CD14-positive monocyte (primary cell): Measurements from ENCODE around the gene MYCBP. TPM values are rescaled to one million over a fixed set of nuclear protein-coding genes. Genes with fewer than 3 reads are reported as not detected.
A peak's percentile ranks its signal among the peaks of the same experiment; 100 is the strongest.

Source experiments
- DNase-seq, 3 donors: peaks; one replicate each; pipeline ENCODE4 v3.0.0-alpha.2; 2011 to 2022
- H2AFZ ChIP-seq: 2 replicates; pipeline ENCODE4 v1.6.0; 2012; ENCODE audit warnings: mild to moderate bottlenecking, low read depth, low read length, inconsistent platforms; ENCODE audit not compliant: insufficient read depth, poor library complexity, severe bottlenecking
- H3K27ac ChIP-seq, 2 donors: 1 replicate in 1 of 2; 2 replicates in 1 of 2; pipeline ENCODE4 v1.5.1; 2012 to 2013; ENCODE audit warnings: low read length in 2 of 2, control low read depth in 1 of 2, inconsistent platforms in 1 of 2, low read depth in 1 of 2, mild to moderate bottlenecking in 1 of 2
- H3K27me3 ChIP-seq, 2 donors: one replicate each; pipeline versions ENCODE4 v1.6.0 to v1.6.1; 2011 to 2013; ENCODE audit warnings: low read length in 2 of 2; ENCODE audit not compliant: control insufficient read depth in 2 of 2, insufficient read depth in 2 of 2
- H3K36me3 ChIP-seq, 2 donors: replicated peaks in 1 of 2; 1 replicate in 1 of 2; 2 replicates in 1 of 2; pipeline versions ENCODE4 v1.5.1 to v1.6.1; 2012 to 2013; ENCODE audit warnings: low read length in 2 of 2, control low read depth in 1 of 2, inconsistent platforms in 1 of 2, mild to moderate bottlenecking in 1 of 2; ENCODE audit not compliant: insufficient read depth in 2 of 2, control insufficient read depth in 1 of 2
- H3K4me1 ChIP-seq, 2 donors: 1 replicate in 1 of 2; 2 replicates in 1 of 2; pipeline versions ENCODE4 v1.5.1 to v1.6.1; 2012 to 2013; ENCODE audit warnings: low read length in 2 of 2, control low read depth in 1 of 2, inconsistent platforms in 1 of 2, mild to moderate bottlenecking in 1 of 2, moderate library complexity in 1 of 2; ENCODE audit not compliant: insufficient read depth in 2 of 2, control insufficient read depth in 1 of 2
- H3K4me2 ChIP-seq: replicated peaks from 2 replicates; pipeline ENCODE3; 2012; ENCODE audit warnings: low read length, moderate library complexity, mild to moderate bottlenecking; ENCODE audit not compliant: poor library complexity, severe bottlenecking; ENCODE audit errors: extremely low read depth
- H3K4me3 ChIP-seq, 3 experiments: fragments of 200-600 bp in 1 of 3; sonication (generic) in 1 of 3; replicated peaks in 1 of 3; 1 replicate in 2 of 3; 2 replicates in 1 of 3; pipeline ENCODE4 v1.5.1; 2011 to 2013; ENCODE audit warnings: low read length in 3 of 3, mild to moderate bottlenecking in 3 of 3, control low read depth in 2 of 3, low read depth in 2 of 3, inconsistent platforms in 1 of 3, moderate library complexity in 1 of 3
- H3K79me2 ChIP-seq: 2 replicates; pipeline ENCODE4 v1.6.0; 2012; ENCODE audit warnings: mild to moderate bottlenecking, control low read depth, inconsistent platforms, low read length, moderate library complexity; ENCODE audit not compliant: insufficient read depth
- H3K9ac ChIP-seq: 2 replicates; pipeline ENCODE4 v1.6.0; 2017; ENCODE audit warnings: low read length, mild to moderate bottlenecking; ENCODE audit not compliant: insufficient read depth, poor library complexity, severe bottlenecking
- H3K9me3 ChIP-seq, 2 donors: replicated peaks in 1 of 2; 1 replicate in 1 of 2; 2 replicates in 1 of 2; pipeline versions ENCODE4 v1.5.1 to v1.6.1; 2012 to 2013; ENCODE audit warnings: low read length in 2 of 2, control low read depth in 1 of 2; ENCODE audit not compliant: control insufficient read depth in 1 of 2, insufficient read depth in 1 of 2
- H4K20me1 ChIP-seq: 2 replicates; pipeline ENCODE4 v1.6.0; 2012; ENCODE audit warnings: mild to moderate bottlenecking, low read length, control low read depth, moderate library complexity; ENCODE audit not compliant: insufficient read depth
- H3K27ac Mint-ChIP-seq, 7 donors: one replicate each; pipeline ENCODE4 v1.8.0; 2020; ENCODE audit warnings: mild to moderate bottlenecking in 7 of 7, mixed read lengths in 7 of 7, moderate library complexity in 6 of 7, inconsistent platforms in 2 of 7
- H3K27me3 Mint-ChIP-seq, 3 donors: one replicate each; pipeline ENCODE4 v1.8.0; 2021 to 2022; ENCODE audit warnings: low read depth in 3 of 3, mild to moderate bottlenecking in 3 of 3, mixed read lengths in 3 of 3, moderate library complexity in 3 of 3, inconsistent platforms in 1 of 3
- H3K36me3 Mint-ChIP-seq, 2 donors: one replicate each; pipeline ENCODE4 v1.8.0; 2020; ENCODE audit warnings: mixed read lengths in 2 of 2, inconsistent platforms in 1 of 2, mild to moderate bottlenecking in 1 of 2
- H3K4me1 Mint-ChIP-seq: one replicate; pipeline ENCODE4 v1.8.0; 2020; ENCODE audit warnings: mild to moderate bottlenecking, mixed read lengths
- H3K4me3 Mint-ChIP-seq, 2 donors: one replicate each; pipeline ENCODE4 v1.8.0; 2020; ENCODE audit warnings: mild to moderate bottlenecking in 2 of 2, mixed read lengths in 2 of 2, moderate library complexity in 1 of 2
- H3K9me3 Mint-ChIP-seq, 7 donors: one replicate each; pipeline ENCODE4 v1.8.0; 2020 to 2022; ENCODE audit warnings: mixed read lengths in 7 of 7, mild to moderate bottlenecking in 6 of 7, moderate library complexity in 6 of 7, inconsistent platforms in 2 of 7
- CTCF ChIP-seq: fragments of 200-600 bp; IDR thresholded peaks from one replicate; pipeline ENCODE4 v1.8.0; 2022; ENCODE audit warnings: antibody characterized with exemption, mild to moderate bottlenecking
- WGBS: methylation state at CpG from one replicate; pipeline ENCODE4 v1.1.5; 2013; ENCODE audit warnings: missing lambda C conversion rate; ENCODE audit not compliant: insufficient coverage; 5-methylcytosine and 5-hydroxymethylcytosine counted together
- intact Hi-C, 2 donors: fragments of 100-400 bp; cut with micrococcal nuclease; formaldehyde crosslinking; loops; one replicate each; pipeline versions ENCODE4 v1.15.0 to v1.15.1; 2023
- polyA plus RNA-seq, 3 donors: library from polyadenylated mRNA; depleted of rRNA in 1 of 3; unstranded in 2 of 3; stranded (reverse) in 1 of 3; fragments of 300-500 nt in 2 of 3; fragments of >200 nt in 1 of 3; fragmentation: Illumina TruSeq in 2 of 3; gene quantifications; 1 replicate in 2 of 3; 2 replicates in 1 of 3; pipeline ENCODE4 v1.2.3, GENCODE V29; 2012 to 2021

Gene MYCBP
- polyA plus RNA-seq, 3 donors, result 9.3 to 92.3 (median 77.2) TPM

- Mint-ChIP-seq H3K27ac (no peak overlapping the region), H3K4me1 (peaks cover 24% of the 10 kb centered on the region), H3K4me3 (peak overlapping the region in 1 of 2 donors; percentile 63), H3K36me3 (peaks cover 0 to 10% of the 10 kb centered on the region in 2 donors), H3K9me3 (peaks cover 3 to 16% (median 13%) of the 10 kb centered on the region in 7 donors), H3K27me3 (peaks cover 57 to 63% (median 62%) of the 10 kb centered on the region in 3 donors)
- no peak overlapping the region for H3K4me2 ChIP-seq
- peaks cover 15 to 18% of the 10 kb centered on the region in 2 donors for H3K4me1 ChIP-seq
- no peak for TF ChIP-seq CTCF
- H3K27me3 ChIP-seq, result peaks cover 37 to 60% of the 10 kb centered on the region in 2 donors
- no peaks in the 10 kb centered on the region for H4K20me1 ChIP-seq
- H3K79me2 ChIP-seq, result no peaks in the 10 kb centered on the region
- no CpG with 5 or more reads among the region's 1 CpG for WGBS
- H3K27ac ChIP-seq, result no peak overlapping the region
- no peak overlapping the region for H3K9ac ChIP-seq
- H3K4me3 ChIP-seq, result no peak overlapping the region
- peaks cover 14 to 23% of the 10 kb centered on the region in 2 donors for H3K9me3 ChIP-seq
- H3K36me3 ChIP-seq, result no peaks in the 10 kb centered on the region
- intact Hi-C loops, result no loop called here
- H2AFZ ChIP-seq, result no peak overlapping the region
- DNase-seq, result no peak
These were observed 58.1 kb downstream of the MYCBP start for GRCh38 chr1:38814984-38815464.

DNA sequence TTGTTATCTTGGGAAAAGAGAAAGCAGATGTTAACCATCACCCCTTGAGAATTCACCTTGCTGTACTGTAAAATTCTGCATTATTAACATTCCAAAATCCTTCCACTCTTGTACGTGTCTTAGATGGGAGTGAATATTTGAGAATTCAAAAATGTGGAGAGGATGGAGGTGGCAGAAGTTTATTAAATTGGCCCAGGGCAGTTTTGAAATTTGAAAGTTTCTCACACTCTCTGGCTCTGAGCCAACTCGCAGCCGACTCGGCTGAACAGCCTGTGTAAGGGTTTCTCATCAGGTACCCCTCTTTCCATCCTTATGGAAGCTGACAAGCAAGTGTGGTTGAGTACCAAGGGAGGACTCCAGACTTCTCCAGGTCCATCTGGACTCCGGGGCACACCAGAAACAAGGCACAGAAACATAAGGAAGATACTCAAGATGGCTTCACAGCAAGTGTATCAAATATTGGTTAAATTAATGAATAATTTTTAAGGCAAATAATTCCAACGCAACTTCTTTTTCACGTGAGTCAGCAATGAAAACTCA lies 58.6 kb downstream of the MYCBP start:
- no peaks in the 10 kb centered on the region for H3K79me2 ChIP-seq
- no peak overlapping the region for H3K4me3 ChIP-seq
- Mint-ChIP-seq H3K27me3 (peaks cover 53 to 64% (median 62%) of the 10 kb centered on the region in 3 donors), H3K4me3 (peak overlapping the region in 1 of 2 donors; percentile 56), H3K36me3 (peaks cover 0 to 10% of the 10 kb centered on the region in 2 donors), H3K9me3 (peaks cover 3 to 16% (median 13%) of the 10 kb centered on the region in 7 donors), H3K27ac (no peak overlapping the region), H3K4me1 (peaks cover 24% of the 10 kb centered on the region)
- no peak overlapping the region for H3K27ac ChIP-seq
- no peak overlapping the region for H2AFZ ChIP-seq
- peaks cover 15 to 18% of the 10 kb centered on the region in 2 donors for H3K4me1 ChIP-seq
- DNase-seq, result no peak
- no peak overlapping the region for H3K4me2 ChIP-seq
- no peaks in the 10 kb centered on the region for H3K36me3 ChIP-seq
- TF ChIP-seq CTCF, result no peak
- no peaks in the 10 kb centered on the region for H4K20me1 ChIP-seq
- intact Hi-C loops, result no loop called here
- no peak overlapping the region for H3K9ac ChIP-seq
- peaks cover 14 to 23% of the 10 kb centered on the region in 2 donors for H3K9me3 ChIP-seq
- WGBS, result no CpG with 5 or more reads among the region's 7 CpGs
- peaks cover 37 to 58% of the 10 kb centered on the region in 2 donors for H3K27me3 ChIP-seq
